OCI-LY7 (cell line): Measurements from ENCODE around the gene ATP1A3.

Source experiments
- EZH2phosphoT487 ChIP-seq: fragments of 200-600 bp; sonication (generic); IDR thresholded peaks from 2 replicates; pipeline ENCODE4 v1.6.1; 2018; ENCODE audit warnings: low read depth, borderline replicate concordance, mild to moderate bottlenecking, mixed run types, antibody characterized with exemption, low read length, moderate library complexity, mixed read lengths
- TF ChIP-seq, protein P1 (sequence below): fragments of 200-600 bp; sonication (generic); conservative IDR thresholded peaks from 2 replicates; pipeline ENCODE4 v1.5.1; 2014; ENCODE audit warnings: mild to moderate bottlenecking, antibody characterized with exemption, low read length, moderate library complexity, mixed read lengths

DNA sequence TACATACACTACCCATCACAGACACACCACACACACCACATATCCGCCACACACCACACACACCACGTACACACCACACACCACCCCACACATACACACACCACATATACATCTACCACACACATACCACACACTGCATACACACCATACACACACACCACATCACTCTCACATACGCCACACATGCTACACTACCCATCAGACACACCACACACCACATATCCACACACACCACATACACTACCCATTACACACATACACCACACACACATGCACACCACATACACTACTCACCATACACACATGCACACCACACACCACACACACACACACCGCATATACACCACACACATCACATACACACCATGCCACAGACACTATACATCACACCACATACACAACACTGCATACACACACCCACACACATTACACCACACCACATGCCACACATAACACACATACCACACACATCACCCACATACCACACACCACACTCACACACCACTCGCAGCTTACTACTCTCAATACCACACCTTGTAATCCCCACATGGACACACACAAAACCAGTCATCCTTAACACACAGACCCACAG, 75.3 kb downstream of the ATP1A3 start:
- TF ChIP-seq, protein P1, sequence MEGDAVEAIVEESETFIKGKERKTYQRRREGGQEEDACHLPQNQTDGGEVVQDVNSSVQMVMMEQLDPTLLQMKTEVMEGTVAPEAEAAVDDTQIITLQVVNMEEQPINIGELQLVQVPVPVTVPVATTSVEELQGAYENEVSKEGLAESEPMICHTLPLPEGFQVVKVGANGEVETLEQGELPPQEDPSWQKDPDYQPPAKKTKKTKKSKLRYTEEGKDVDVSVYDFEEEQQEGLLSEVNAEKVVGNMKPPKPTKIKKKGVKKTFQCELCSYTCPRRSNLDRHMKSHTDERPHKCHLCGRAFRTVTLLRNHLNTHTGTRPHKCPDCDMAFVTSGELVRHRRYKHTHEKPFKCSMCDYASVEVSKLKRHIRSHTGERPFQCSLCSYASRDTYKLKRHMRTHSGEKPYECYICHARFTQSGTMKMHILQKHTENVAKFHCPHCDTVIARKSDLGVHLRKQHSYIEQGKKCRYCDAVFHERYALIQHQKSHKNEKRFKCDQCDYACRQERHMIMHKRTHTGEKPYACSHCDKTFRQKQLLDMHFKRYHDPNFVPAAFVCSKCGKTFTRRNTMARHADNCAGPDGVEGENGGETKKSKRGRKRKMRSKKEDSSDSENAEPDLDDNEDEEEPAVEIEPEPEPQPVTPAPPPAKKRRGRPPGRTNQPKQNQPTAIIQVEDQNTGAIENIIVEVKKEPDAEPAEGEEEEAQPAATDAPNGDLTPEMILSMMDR: no peak
- TF ChIP-seq EZH2phosphoT487: no peak
